ENCODE data around the gene P3H1.
"Not testable (repeated sequence)": the region's sequence is repeated elsewhere in the genome, so short reads cannot be mapped to it uniquely, and the experiment has no call there.

Gene P3H1

GRCh38 chr1:42733415-42734200 lies 33.2 kb downstream of the P3H1 start:
- no peak for DNase-seq (ENCODE audit: low read depth in 4 of 4, low spot score in 1 of 4)

- DNase-seq (ENCODE audit: low read depth in 4 of 4, low spot score in 1 of 4) = no peak
Measured at GRCh38 chr1:42732126-42732680, 34.6 kb downstream of the P3H1 start.

- DNase-seq (ENCODE audit: low read depth in 4 of 4, low spot score in 1 of 4) = no peak
Measured at GRCh38 chr1:42731585-42731984, 35.2 kb downstream of the P3H1 start.

GRCh38 chr1:42730988-42731387 lies 35.8 kb downstream of the P3H1 start:
- DNase-seq (ENCODE audit: low read depth in 4 of 4, low spot score in 1 of 4) = peak in 3 of 4 experiments; percentile 32 to 58 (median 45)

GRCh38 chr1:42730002-42730401 lies 36.8 kb downstream of the P3H1 start:
- no peak for DNase-seq (ENCODE audit: low read depth in 4 of 4, low spot score in 1 of 4)

- DNase-seq (ENCODE audit: low read depth in 4 of 4, low spot score in 1 of 4) = not testable (repeated sequence)
Measured at GRCh38 chr1:42725820-42726219, 41.0 kb downstream of the P3H1 start.

- DNase-seq (ENCODE audit: low read depth in 4 of 4, low spot score in 1 of 4) = no peak
Measured at GRCh38 chr1:42723511-42723910, 43.3 kb downstream of the P3H1 start.

- DNase-seq (ENCODE audit: low read depth in 4 of 4, low spot score in 1 of 4) = not testable (repeated sequence)
Measured at GRCh38 chr1:42722403-42722802, 44.4 kb downstream of the P3H1 start.

GRCh38 chr1:42721926-42722325 lies 44.9 kb downstream of the P3H1 start:
- no peak for DNase-seq (ENCODE audit: low read depth in 4 of 4, low spot score in 1 of 4)

GRCh38 chr1:42720868-42721267 lies 46.0 kb downstream of the P3H1 start:
- DNase-seq (ENCODE audit: low read depth in 4 of 4, low spot score in 1 of 4) = no peak

- not testable (repeated sequence) for DNase-seq (ENCODE audit: low read depth in 4 of 4, low spot score in 1 of 4)
Measured at GRCh38 chr1:42714441-42714840, 52.4 kb downstream of the P3H1 start.

GRCh38 chr1:42713293-42713692 lies 53.5 kb downstream of the P3H1 start:
- DNase-seq (ENCODE audit: low read depth in 4 of 4, low spot score in 1 of 4) = no peak

- DNase-seq (ENCODE audit: low read depth in 4 of 4, low spot score in 1 of 4) = not testable (repeated sequence)
Measured at GRCh38 chr1:42712808-42713207, 54.0 kb downstream of the P3H1 start.

- DNase-seq (ENCODE audit: low read depth in 4 of 4, low spot score in 1 of 4) = no peak
Measured at GRCh38 chr1:42703888-42704464, 62.9 kb downstream of the P3H1 start.

- DNase-seq (ENCODE audit: low read depth in 4 of 4, low spot score in 1 of 4) = no peak
Measured at GRCh38 chr1:42700006-42700405, 66.8 kb downstream of the P3H1 start.

- no peak for DNase-seq (ENCODE audit: low read depth in 4 of 4, low spot score in 1 of 4)
Measured at GRCh38 chr1:42698081-42698813, 68.6 kb downstream of the P3H1 start.

Data from stimulated activated CD4-positive, alpha-beta T cell treated with anti-CD3 and anti-CD28 coated beads, Interleukin-1b, Interleukin-23, amount 100 ng/mL, for 24 hours (primary cell).